Activated CD8-positive, alpha-beta T cell treated with anti-CD3 and anti-CD28 coated beads for 36 hours (primary cell): ENCODE data around the gene CFAP99. TPM values are rescaled to one million over a fixed set of nuclear protein-coding genes. Genes with fewer than 3 reads are reported as not detected.
"Not testable (repeated sequence)": the region's sequence is repeated elsewhere in the genome, so short reads cannot be mapped to it uniquely, and the experiment has no call there.

Experiments
- ATAC-seq: fragments of 200-7000 bp; cut with Tn5 transposase; one replicate; pipeline ENCODE4 v1.10.0; 2021; ENCODE audit warnings: mild to moderate bottlenecking, moderate library complexity
- CTCF ChIA-PET: fragments of 350-600 bp; sonication (Branson Sonifier 250); formaldehyde crosslinking; loops from one replicate; lab custom pipeline; 2021; ENCODE audit warnings: antibody characterized with exemption; lab: Charles Lee
- POLR2A ChIA-PET: fragments of 350-600 bp; sonication (Branson Sonifier 250); formaldehyde crosslinking; loops from one replicate; lab custom pipeline; 2021; ENCODE audit warnings: antibody characterized with exemption; lab: Charles Lee
- DNase-seq: peaks from one replicate; pipeline ENCODE4 v3.0.0-alpha.2; 2020
- H3K27ac Mint-ChIP-seq: one replicate; pipeline ENCODE4 v1.8.0; 2021; ENCODE audit warnings: mild to moderate bottlenecking, mixed read lengths
- H3K27me3 Mint-ChIP-seq: one replicate; pipeline ENCODE4 v1.8.0; 2021; ENCODE audit warnings: mixed read lengths
- H3K36me3 Mint-ChIP-seq: one replicate; pipeline ENCODE4 v1.8.0; 2021; ENCODE audit warnings: low read depth, mixed read lengths
- H3K4me1 Mint-ChIP-seq: one replicate; pipeline ENCODE4 v1.8.0; 2021; ENCODE audit warnings: low read depth, mixed read lengths
- H3K4me3 Mint-ChIP-seq: one replicate; pipeline ENCODE4 v1.8.0; 2021; ENCODE audit warnings: mild to moderate bottlenecking, moderate library complexity, mixed read lengths
- H3K9me3 Mint-ChIP-seq: one replicate; pipeline ENCODE4 v1.8.0; 2021; ENCODE audit warnings: mixed read lengths
- CTCF ChIP-seq: fragments of 200-600 bp; IDR thresholded peaks from one replicate; pipeline ENCODE4 v1.8.0; 2022; ENCODE audit warnings: antibody characterized with exemption, mild to moderate bottlenecking
- intact Hi-C: fragments of 100-400 bp; cut with micrococcal nuclease; formaldehyde crosslinking; loops from one replicate; pipeline ENCODE4 v1.10.0; 2022
- total RNA-seq, 2 experiments: library from RNA; stranded (reverse); gene quantifications; one replicate each; pipeline ENCODE4 v1.2.3, GENCODE V29; 2021

The CFAP99 gene
- total RNA-seq, 2 experiments from 2014 or later = not detected

GRCh38 chr4:2373532-2373931, 45.2 kb upstream of the CFAP99 start:
- ATAC-seq (no peak), DNase-seq (no peak)
- Mint-ChIP-seq H3K4me1 (no peaks in the 10 kb centered on the region), H3K9me3 (peaks cover 7% of the 10 kb centered on the region), H3K4me3 (no peak overlapping the region), H3K27ac (no peak overlapping the region), H3K27me3 (no peaks in the 10 kb centered on the region), H3K36me3 (no peaks in the 10 kb centered on the region)
- POLR2A ChIA-PET = no interaction called here
- CTCF ChIA-PET = no interaction called here
- no peak for TF ChIP-seq CTCF
- intact Hi-C loops = no loop called here

- no peaks in the 10 kb centered on the region for H3K36me3 Mint-ChIP-seq
- H3K27ac Mint-ChIP-seq = no peak overlapping the region
- no peak for ATAC-seq
- no peak for DNase-seq
- H3K27me3 Mint-ChIP-seq = no peaks in the 10 kb centered on the region
- TF ChIP-seq CTCF = no peak
- H3K9me3 Mint-ChIP-seq = peaks cover 2% of the 10 kb centered on the region
- no peak overlapping the region for H3K4me3 Mint-ChIP-seq
- intact Hi-C loops = no loop called here
- ChIA-PET CTCF (no interaction called here), POLR2A (no interaction called here)
- no peaks in the 10 kb centered on the region for H3K4me1 Mint-ChIP-seq
These were observed 43.3 kb upstream of the CFAP99 start for GRCh38 chr4:2375427-2375826.

GRCh38 chr4:2377241-2377640, 41.5 kb upstream of the CFAP99 start:
- no peak for DNase-seq
- H3K27me3 Mint-ChIP-seq = no peaks in the 10 kb centered on the region
- POLR2A ChIA-PET = no interaction called here
- no peak overlapping the region for H3K4me3 Mint-ChIP-seq
- ATAC-seq = no peak
- CTCF ChIA-PET = no interaction called here
- no peaks in the 10 kb centered on the region for H3K4me1 Mint-ChIP-seq
- peaks cover 2% of the 10 kb centered on the region for H3K9me3 Mint-ChIP-seq
- TF ChIP-seq CTCF = no peak
- no peaks in the 10 kb centered on the region for H3K36me3 Mint-ChIP-seq
- no peak overlapping the region for H3K27ac Mint-ChIP-seq
- intact Hi-C loops = no loop called here

- ATAC-seq (no peak), DNase-seq (no peak)
- Mint-ChIP-seq H3K9me3 (peaks cover 2% of the 10 kb centered on the region), H3K27me3 (no peaks in the 10 kb centered on the region), H3K4me3 (no peak overlapping the region), H3K27ac (no peak overlapping the region), H3K36me3 (no peaks in the 10 kb centered on the region), H3K4me1 (peaks cover 6% of the 10 kb centered on the region)
- no peak for TF ChIP-seq CTCF
- intact Hi-C loops = no loop called here
- CTCF ChIA-PET = no interaction called here
- POLR2A ChIA-PET = no interaction called here
These were observed 40.4 kb upstream of the CFAP99 start for GRCh38 chr4:2378401-2378800.

GRCh38 chr4:2378898-2379297, 39.9 kb upstream of the CFAP99 start:
- DNase-seq (no peak), ATAC-seq (no peak)
- Mint-ChIP-seq H3K27ac (no peak overlapping the region), H3K27me3 (no peaks in the 10 kb centered on the region), H3K36me3 (no peaks in the 10 kb centered on the region), H3K9me3 (no peaks in the 10 kb centered on the region), H3K4me3 (no peak overlapping the region), H3K4me1 (peaks cover 10% of the 10 kb centered on the region)
- CTCF ChIA-PET = no interaction called here
- intact Hi-C loops = no loop called here
- no peak for TF ChIP-seq CTCF
- POLR2A ChIA-PET = no interaction called here

GRCh38 chr4:2380589-2380988, 38.2 kb upstream of the CFAP99 start:
- H3K36me3 Mint-ChIP-seq, POLR2A ChIA-PET, ATAC-seq, H3K27me3 Mint-ChIP-seq, H3K9me3 Mint-ChIP-seq, DNase-seq, intact Hi-C loops, H3K27ac Mint-ChIP-seq, CTCF ChIA-PET, H3K4me3 Mint-ChIP-seq: not testable (repeated sequence)
- peaks cover 10% of the 10 kb centered on the region for H3K4me1 Mint-ChIP-seq

- H3K27ac Mint-ChIP-seq, H3K9me3 Mint-ChIP-seq, intact Hi-C loops, H3K4me3 Mint-ChIP-seq, POLR2A ChIA-PET, ATAC-seq, H3K27me3 Mint-ChIP-seq, CTCF ChIA-PET, H3K36me3 Mint-ChIP-seq, DNase-seq: not testable (repeated sequence)
- H3K4me1 Mint-ChIP-seq = peaks cover 10% of the 10 kb centered on the region
These were observed 36.0 kb upstream of the CFAP99 start for GRCh38 chr4:2382769-2383202.

GRCh38 chr4:2383220-2383631, 35.5 kb upstream of the CFAP99 start:
- H3K9me3 Mint-ChIP-seq, H3K36me3 Mint-ChIP-seq, POLR2A ChIA-PET, H3K27me3 Mint-ChIP-seq, CTCF ChIA-PET, intact Hi-C loops, H3K27ac Mint-ChIP-seq, H3K4me3 Mint-ChIP-seq: not testable (repeated sequence)
- peaks cover 10% of the 10 kb centered on the region for H3K4me1 Mint-ChIP-seq
- peak; percentile 24 for ATAC-seq
- peak; percentile 30 for DNase-seq
